HG03139 (cell line): Measurements from ENCODE around the gene MAST4.

Experiments used
- ATAC-seq: cut with Tn5 transposase; IDR thresholded peaks from one replicate; pipeline ENCODE4 v1.9.1; 2021; ENCODE audit not compliant: unreplicated experiment

MAST4 gene

GRCh38 chr5:66830636-66831035 lies 234.4 kb downstream of the MAST4 start:
- no peak for ATAC-seq

GRCh38 chr5:66839636-66840185 lies 243.5 kb downstream of the MAST4 start:
- ATAC-seq: no peak

GRCh38 chr5:66840511-66841013 lies 244.4 kb downstream of the MAST4 start:
- peak; percentile 99 for ATAC-seq

- ATAC-seq: no peak
Measured at GRCh38 chr5:66841264-66841663, 245.1 kb downstream of the MAST4 start.

GRCh38 chr5:66842540-66842939 lies 246.3 kb downstream of the MAST4 start:
- no peak for ATAC-seq

- ATAC-seq: no peak
Measured at GRCh38 chr5:66843065-66843464, 246.9 kb downstream of the MAST4 start.

GRCh38 chr5:66848749-66849641 lies 252.8 kb downstream of the MAST4 start:
- ATAC-seq: no peak

GRCh38 chr5:66849803-66850202 lies 253.6 kb downstream of the MAST4 start:
- ATAC-seq: no peak

GRCh38 chr5:66850354-66851075 lies 254.3 kb downstream of the MAST4 start:
- ATAC-seq: no peak

GRCh38 chr5:66851306-66851705 lies 255.1 kb downstream of the MAST4 start:
- ATAC-seq: no peak

- ATAC-seq: no peak
Measured at GRCh38 chr5:66854416-66854815, 258.2 kb downstream of the MAST4 start.

- ATAC-seq: no peak
Measured at GRCh38 chr5:66856041-66856805, 260.0 kb downstream of the MAST4 start.

GRCh38 chr5:66859526-66859925 lies 263.3 kb downstream of the MAST4 start:
- ATAC-seq: no peak

- ATAC-seq: no peak
Measured at GRCh38 chr5:66860199-66860975, 264.2 kb downstream of the MAST4 start.

- no peak for ATAC-seq
Measured at GRCh38 chr5:66861402-66861801, 265.2 kb downstream of the MAST4 start.

GRCh38 chr5:66862020-66862419 lies 265.8 kb downstream of the MAST4 start:
- ATAC-seq: no peak

GRCh38 chr5:66863243-66864170 lies 267.3 kb downstream of the MAST4 start:
- no peak for ATAC-seq

GRCh38 chr5:66864240-66864884 lies 268.2 kb downstream of the MAST4 start:
- no peak for ATAC-seq
